Ishikawa (cell line): ENCODE results near the gene RCC1.

Experiments
- CEBPB ChIP-seq: IDR thresholded peaks from 2 replicates; pipeline ENCODE4 v1.6.1; 2012
- CREB1 ChIP-seq: IDR thresholded peaks from 2 replicates; pipeline ENCODE4 v1.6.1; 2012; ENCODE audit warnings: low read depth
- EGR1 ChIP-seq: IDR thresholded peaks from 2 replicates; pipeline ENCODE4 v1.6.1; 2012
- EP300 ChIP-seq: IDR thresholded peaks from 2 replicates; pipeline ENCODE4 v1.6.1; 2012; ENCODE audit warnings: borderline replicate concordance
- FOXM1 ChIP-seq: IDR thresholded peaks from 2 replicates; pipeline ENCODE4 v1.6.1; 2012; ENCODE audit warnings: low read depth, borderline replicate concordance
- NFIC ChIP-seq: IDR thresholded peaks from 2 replicates; pipeline ENCODE4 v1.6.1; 2012
- RAD21 ChIP-seq: IDR thresholded peaks from 2 replicates; pipeline ENCODE4 v1.6.1; 2012; ENCODE audit warnings: low read depth
- TAF1 ChIP-seq: IDR thresholded peaks from 2 replicates; pipeline ENCODE4 v1.6.1; 2012; ENCODE audit warnings: low read depth, mild to moderate bottlenecking
- TEAD4 ChIP-seq: IDR thresholded peaks from 2 replicates; pipeline ENCODE4 v1.6.1; 2012
- YY1 ChIP-seq: IDR thresholded peaks from 2 replicates; pipeline ENCODE4 v1.6.1; 2012; ENCODE audit warnings: low read depth
- ZBTB7A ChIP-seq: IDR thresholded peaks from 2 replicates; pipeline ENCODE4 v1.6.1; 2012; ENCODE audit warnings: low read depth
- TF ChIP-seq, protein P1 (sequence below): IDR thresholded peaks from 2 replicates; pipeline ENCODE4 v1.6.1; 2012
- TF ChIP-seq, protein P2 (sequence below): IDR thresholded peaks from 2 replicates; pipeline ENCODE4 v1.6.1; 2012
- TF ChIP-seq, protein P3 (sequence below): IDR thresholded peaks from 2 replicates; pipeline ENCODE4 v1.6.1; 2012; ENCODE audit warnings: low read depth, mild to moderate bottlenecking

The RCC1 gene

DNA sequence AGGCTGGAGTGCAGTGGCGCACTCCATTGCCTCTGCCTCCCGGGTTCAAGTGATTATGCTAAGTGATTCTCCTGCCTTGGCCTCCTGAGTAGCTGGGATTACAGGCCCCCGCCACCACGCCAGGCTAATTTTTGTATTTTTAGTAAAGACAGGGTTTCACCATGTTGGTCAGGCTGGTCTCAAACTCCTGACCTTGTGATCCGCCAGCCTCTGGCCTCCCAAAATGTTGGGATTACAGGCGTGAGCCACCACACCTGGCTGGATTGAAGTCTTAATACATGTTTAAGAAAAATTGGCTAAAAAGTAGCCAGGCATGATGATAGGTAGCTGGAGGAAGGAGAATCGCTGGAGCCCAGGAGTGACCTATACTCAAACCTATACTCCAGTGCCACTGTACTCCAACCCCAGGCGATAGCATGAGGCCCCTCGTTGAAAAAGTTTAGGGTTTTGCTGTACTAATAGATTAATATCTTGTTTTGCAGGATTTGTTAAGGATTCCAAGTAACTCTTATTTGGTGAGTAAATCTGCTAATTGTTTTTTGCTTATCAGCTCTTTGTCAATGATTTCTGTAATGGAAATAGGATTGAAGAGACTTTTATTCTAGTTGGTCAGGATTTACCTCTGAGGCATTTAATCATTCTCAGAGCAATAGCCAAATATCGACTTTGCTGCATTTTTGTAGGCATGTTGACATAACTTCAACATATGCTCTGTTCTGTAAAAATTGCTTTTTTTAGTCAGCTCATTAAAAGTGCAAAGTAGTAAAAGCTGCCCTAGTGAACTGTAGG lies 2.0 kb downstream of the RCC1 start:
- no peak for TF ChIP-seq TAF1
- no peak for TF ChIP-seq RAD21
- TF ChIP-seq, protein P1, sequence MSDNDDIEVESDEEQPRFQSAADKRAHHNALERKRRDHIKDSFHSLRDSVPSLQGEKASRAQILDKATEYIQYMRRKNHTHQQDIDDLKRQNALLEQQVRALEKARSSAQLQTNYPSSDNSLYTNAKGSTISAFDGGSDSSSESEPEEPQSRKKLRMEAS = no peak
- no peak for TF ChIP-seq TEAD4
- TF ChIP-seq YY1 = no peak
- TF ChIP-seq EGR1 = no peak
- TF ChIP-seq CEBPB = no peak
- TF ChIP-seq ZBTB7A = no peak
- TF ChIP-seq, protein P2, sequence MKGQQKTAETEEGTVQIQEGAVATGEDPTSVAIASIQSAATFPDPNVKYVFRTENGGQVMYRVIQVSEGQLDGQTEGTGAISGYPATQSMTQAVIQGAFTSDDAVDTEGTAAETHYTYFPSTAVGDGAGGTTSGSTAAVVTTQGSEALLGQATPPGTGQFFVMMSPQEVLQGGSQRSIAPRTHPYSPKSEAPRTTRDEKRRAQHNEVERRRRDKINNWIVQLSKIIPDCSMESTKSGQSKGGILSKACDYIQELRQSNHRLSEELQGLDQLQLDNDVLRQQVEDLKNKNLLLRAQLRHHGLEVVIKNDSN = no peak
- TF ChIP-seq, protein P3, sequence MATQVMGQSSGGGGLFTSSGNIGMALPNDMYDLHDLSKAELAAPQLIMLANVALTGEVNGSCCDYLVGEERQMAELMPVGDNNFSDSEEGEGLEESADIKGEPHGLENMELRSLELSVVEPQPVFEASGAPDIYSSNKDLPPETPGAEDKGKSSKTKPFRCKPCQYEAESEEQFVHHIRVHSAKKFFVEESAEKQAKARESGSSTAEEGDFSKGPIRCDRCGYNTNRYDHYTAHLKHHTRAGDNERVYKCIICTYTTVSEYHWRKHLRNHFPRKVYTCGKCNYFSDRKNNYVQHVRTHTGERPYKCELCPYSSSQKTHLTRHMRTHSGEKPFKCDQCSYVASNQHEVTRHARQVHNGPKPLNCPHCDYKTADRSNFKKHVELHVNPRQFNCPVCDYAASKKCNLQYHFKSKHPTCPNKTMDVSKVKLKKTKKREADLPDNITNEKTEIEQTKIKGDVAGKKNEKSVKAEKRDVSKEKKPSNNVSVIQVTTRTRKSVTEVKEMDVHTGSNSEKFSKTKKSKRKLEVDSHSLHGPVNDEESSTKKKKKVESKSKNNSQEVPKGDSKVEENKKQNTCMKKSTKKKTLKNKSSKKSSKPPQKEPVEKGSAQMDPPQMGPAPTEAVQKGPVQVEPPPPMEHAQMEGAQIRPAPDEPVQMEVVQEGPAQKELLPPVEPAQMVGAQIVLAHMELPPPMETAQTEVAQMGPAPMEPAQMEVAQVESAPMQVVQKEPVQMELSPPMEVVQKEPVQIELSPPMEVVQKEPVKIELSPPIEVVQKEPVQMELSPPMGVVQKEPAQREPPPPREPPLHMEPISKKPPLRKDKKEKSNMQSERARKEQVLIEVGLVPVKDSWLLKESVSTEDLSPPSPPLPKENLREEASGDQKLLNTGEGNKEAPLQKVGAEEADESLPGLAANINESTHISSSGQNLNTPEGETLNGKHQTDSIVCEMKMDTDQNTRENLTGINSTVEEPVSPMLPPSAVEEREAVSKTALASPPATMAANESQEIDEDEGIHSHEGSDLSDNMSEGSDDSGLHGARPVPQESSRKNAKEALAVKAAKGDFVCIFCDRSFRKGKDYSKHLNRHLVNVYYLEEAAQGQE = no peak
- no peak for TF ChIP-seq CREB1
- TF ChIP-seq NFIC = no peak

DNA sequence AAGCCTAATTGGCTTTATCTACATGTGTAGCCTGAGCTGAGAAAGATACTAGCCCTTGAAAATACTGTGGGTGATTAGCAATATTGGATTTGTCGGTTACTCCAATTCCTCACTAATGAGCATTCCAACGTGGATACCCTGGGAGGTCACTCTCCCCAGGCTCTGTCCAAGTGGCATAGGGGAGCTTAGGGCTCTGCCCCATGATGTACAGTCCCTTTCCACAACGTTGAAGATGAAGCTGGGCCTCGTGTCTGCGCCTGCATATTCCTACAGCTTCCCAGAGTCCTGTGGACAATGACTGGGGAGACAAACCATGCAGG lies 2.6 kb downstream of the RCC1 start:
- TF ChIP-seq FOXM1 = no peak
- TF ChIP-seq, protein P1 = no peak
- no peak for TF ChIP-seq TAF1
- no peak for TF ChIP-seq CREB1
- TF ChIP-seq YY1 = no peak
- no peak for TF ChIP-seq TEAD4
- no peak for TF ChIP-seq EP300

DNA sequence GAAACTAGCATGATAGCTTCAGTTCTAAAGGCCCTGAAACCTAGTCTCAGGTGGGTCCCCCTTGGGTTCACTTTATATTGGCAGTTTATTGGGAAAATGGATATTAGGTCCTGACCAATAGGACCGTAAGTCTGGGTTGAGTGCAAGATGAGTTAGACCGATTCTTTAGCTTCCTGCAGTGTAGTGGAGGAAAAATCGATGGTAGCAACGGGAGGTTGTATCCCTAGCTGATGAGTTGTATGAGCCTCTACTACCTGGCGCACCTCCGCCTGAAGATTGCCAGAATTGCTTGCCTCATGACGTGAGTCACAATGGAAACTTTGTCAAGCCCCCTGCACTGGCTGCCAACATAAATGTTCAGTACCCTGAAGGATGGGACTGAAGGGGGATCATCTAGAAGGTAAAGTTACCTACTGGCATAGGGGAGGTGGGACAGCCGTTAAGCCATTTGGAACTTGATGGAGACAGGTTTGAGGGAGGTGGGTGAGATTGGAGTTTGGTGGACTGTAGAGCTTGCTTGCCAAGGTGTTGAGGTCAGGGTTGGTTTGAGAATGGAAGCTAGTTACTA lies 3.9 kb downstream of the RCC1 start:
- TF ChIP-seq EGR1 (no peak), NFIC (0 out of 2 replicates have a peak, but pooled peaks have one; percentile 3)

DNA sequence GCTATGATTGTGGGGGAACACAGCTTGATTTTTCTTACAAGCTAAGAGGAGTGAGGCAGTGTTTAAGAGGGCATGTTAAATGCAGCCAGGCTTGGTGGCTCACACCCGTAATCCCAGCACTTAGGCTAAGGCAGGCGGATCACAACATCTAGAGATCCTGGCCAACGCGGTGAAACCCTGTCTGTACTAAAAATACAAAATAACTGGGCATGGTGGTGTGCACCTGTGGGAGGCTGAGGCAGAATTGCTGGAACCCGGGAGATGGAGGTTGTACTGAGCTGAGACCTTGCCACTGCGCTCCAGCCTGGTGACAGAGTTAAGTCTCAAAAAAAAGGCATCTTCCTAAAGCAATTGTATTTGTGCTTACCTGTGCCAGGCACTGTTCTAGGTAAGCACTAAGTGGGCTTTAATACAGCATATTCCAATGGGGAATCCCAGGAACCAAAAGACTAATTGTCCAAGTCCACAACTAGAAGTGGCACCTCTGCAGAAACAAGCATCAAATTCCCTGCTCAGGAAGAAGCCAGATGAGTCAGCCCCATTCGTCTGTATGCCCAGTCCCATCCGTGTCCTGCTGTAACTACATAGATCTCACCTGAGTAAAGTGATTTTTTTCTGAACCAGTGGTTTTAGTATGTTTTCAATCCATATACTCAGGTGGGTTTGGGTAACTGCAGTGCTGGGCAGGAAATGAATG lies 4.6 kb downstream of the RCC1 start:
- TF ChIP-seq YY1 (no peak), CEBPB (no peak), TEAD4 (peak; percentile 4; the same call in 1 of the 2 replicates), CREB1 (no peak)
- TF ChIP-seq, protein P2 = no peak
- TF ChIP-seq, protein P3 = no peak

DNA sequence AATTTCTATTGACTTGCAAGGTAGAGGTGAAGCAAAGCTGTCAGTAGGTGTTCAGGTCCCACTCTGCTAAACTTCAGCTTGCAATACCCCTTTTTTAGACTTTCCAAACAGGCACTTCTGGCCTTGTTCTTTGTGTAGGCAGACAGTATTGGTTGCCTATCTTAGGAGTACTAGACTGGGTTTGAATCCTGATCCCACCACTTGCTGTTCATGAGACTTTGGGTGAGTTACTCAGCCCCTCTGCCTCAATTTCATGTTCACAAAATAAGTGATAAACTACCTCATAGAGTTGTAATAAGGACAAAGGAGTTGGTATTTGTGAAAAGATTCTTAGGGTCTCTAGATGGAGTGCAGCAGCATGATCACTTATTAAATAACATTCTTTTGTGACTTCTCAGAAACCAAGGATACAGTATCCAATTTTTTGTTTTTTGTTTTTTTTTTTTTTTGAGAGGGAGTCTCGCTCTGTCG lies 5.2 kb downstream of the RCC1 start:
- TF ChIP-seq, protein P3 = no peak
- TF ChIP-seq CEBPB = no peak
- TF ChIP-seq, protein P1 = no peak
- no peak for TF ChIP-seq YY1
- TF ChIP-seq TAF1 = no peak
- TF ChIP-seq, protein P2 = no peak
- TF ChIP-seq CREB1 = no peak
- no peak for TF ChIP-seq TEAD4
- TF ChIP-seq EP300 = no peak
- TF ChIP-seq FOXM1 = no peak
- no peak for TF ChIP-seq ZBTB7A
